AG04449 (cell line): ENCODE results near the gene NUDT3.

Experiments used
- CTCF ChIA-PET: fragments of 350-600 bp; formaldehyde crosslinking; extraction: SDS; loops from one replicate; lab custom pipeline; 2021; ENCODE audit warnings: antibody characterized with exemption; lab: Yijun Ruan, JAX
- POLR2A ChIA-PET: fragments of 400-600, 350-600 bp; formaldehyde crosslinking; extraction: SDS; loops from one replicate; lab custom pipeline; 2020; ENCODE audit warnings: antibody characterized with exemption, inconsistent platforms; lab: Yijun Ruan, JAX
- DNase-seq: peaks from one replicate; pipeline ENCODE4 v3.0.0-alpha.2; 2010; ENCODE audit warnings: low read depth, low spot score
- H3K4me3 ChIP-seq: 2 replicates; pipeline ENCODE4 v1.5.1; 2011; ENCODE audit warnings: low read depth, mild to moderate bottlenecking, control low read depth, low read length
- CTCF ChIP-seq: IDR thresholded peaks from one replicate; pipeline ENCODE4 v1.5.1; 2011; ENCODE audit warnings: mild to moderate bottlenecking, moderate library complexity, low read length, control low read depth, inconsistent platforms; ENCODE audit not compliant: insufficient read depth; ENCODE audit errors: missing control alignments

The NUDT3 gene

GRCh38 chr6:34317172-34317477 is 75.3 kb downstream of the NUDT3 start:
- H3K4me3 ChIP-seq = no peak overlapping the region
- CTCF ChIA-PET = interaction anchor here (0.9 to 1.5 kb wide), 3 partner anchors 18 to 76 kb away, joined by 3 read pairs; no protein-coding TSS in a partner anchor
- POLR2A ChIA-PET = no interaction called here

GRCh38 chr6:34316431-34317171 is 75.9 kb downstream of the NUDT3 start:
- POLR2A ChIA-PET = no interaction called here
- no peak overlapping the region for H3K4me3 ChIP-seq
- DNase-seq = no peak
- CTCF ChIA-PET = interaction anchor here (0.9 to 1.5 kb wide), 3 partner anchors 19 to 77 kb away, joined by 3 read pairs; no protein-coding TSS in a partner anchor
- no peak for TF ChIP-seq CTCF

More at GRCh38 chr6:34317172-34317477, 75.3 kb downstream of the NUDT3 start:
- no peak for TF ChIP-seq CTCF
- no peak for DNase-seq

- H3K4me3 ChIP-seq = no peak overlapping the region
- CTCF ChIA-PET = interaction anchor here (1.5 kb wide), 1 partner anchor 78 kb away, joined by 3 read pairs; no protein-coding TSS in a partner anchor
- POLR2A ChIA-PET = no interaction called here
- no peak for DNase-seq
- no peak for TF ChIP-seq CTCF
Measured at GRCh38 chr6:34315780-34316179, 76.7 kb downstream of the NUDT3 start.

GRCh38 chr6:34315256-34315655 is 77.2 kb downstream of the NUDT3 start:
- H3K4me3 ChIP-seq = no peak overlapping the region
- POLR2A ChIA-PET = no interaction called here
- CTCF ChIA-PET = no interaction called here
- no peak for DNase-seq
- no peak for TF ChIP-seq CTCF

GRCh38 chr6:34312259-34312658 is 80.2 kb downstream of the NUDT3 start:
- ChIA-PET CTCF (interaction anchor here (0.9 to 1.6 kb wide), 2 partner anchors 63 to 296 kb away, joined by 3 read pairs; no protein-coding TSS in a partner anchor), POLR2A (no interaction called here)
- no peak overlapping the region for H3K4me3 ChIP-seq
- TF ChIP-seq CTCF = no peak
- no peak for DNase-seq

- H3K4me3 ChIP-seq = no peak overlapping the region
- no peak for TF ChIP-seq CTCF
- DNase-seq = no peak
- CTCF ChIA-PET = no interaction called here
- POLR2A ChIA-PET = no interaction called here
Measured at GRCh38 chr6:34310817-34311216, 81.7 kb downstream of the NUDT3 start.
